B cell (primary cell): ENCODE results near the gene AP4S1. TPM values are rescaled to one million over a fixed set of nuclear protein-coding genes. Genes with fewer than 3 reads are reported as not detected.

ENCODE experiments used
- ATAC-seq: fragments of 200-7000 bp; cut with Tn5 transposase; one replicate; pipeline ENCODE4 v1.10.0; 2021; ENCODE audit warnings: low read depth, mild to moderate bottlenecking, moderate number of reproducible peaks, moderate library complexity
- CTCF ChIA-PET: fragments of 350-600 bp; sonication (Branson Sonifier 250); formaldehyde crosslinking; loops from one replicate; lab custom pipeline; 2021; ENCODE audit warnings: antibody characterized with exemption, inconsistent platforms; lab: Charles Lee
- POLR2A ChIA-PET: fragments of 350-600 bp; sonication (Branson Sonifier 250); formaldehyde crosslinking; loops from one replicate; lab custom pipeline; 2021; ENCODE audit warnings: antibody characterized with exemption; lab: Charles Lee
- DNase-seq: peaks from one replicate; pipeline ENCODE4 v3.0.0; 2013
- H2AFZ ChIP-seq: 2 replicates; pipeline ENCODE4 v1.6.1; 2012; ENCODE audit warnings: mild to moderate bottlenecking, low read depth, low read length; ENCODE audit not compliant: insufficient read depth, poor library complexity, severe bottlenecking
- H3K27ac ChIP-seq, 2 donors: 1 replicate in 1 of 2; 2 replicates in 1 of 2; pipeline ENCODE4 v1.5.1; 2012 to 2013; ENCODE audit warnings: low read length in 2 of 2, mild to moderate bottlenecking in 2 of 2, moderate library complexity in 1 of 2
- H3K27me3 ChIP-seq, 4 experiments: fragments of 200-600 bp in 1 of 4; sonication (generic) in 1 of 4; replicated peaks in 1 of 4; 1 replicate in 2 of 4; 2 replicates in 2 of 4; pipeline versions ENCODE4 v1.6.1 to v1.7.0; 2013 to 2016; ENCODE audit warnings: low read length in 3 of 4, mild to moderate bottlenecking in 2 of 4, mixed read lengths in 1 of 4, moderate library complexity in 1 of 4; ENCODE audit not compliant: insufficient read depth in 4 of 4, control insufficient read depth in 3 of 4; ENCODE audit errors: control extremely low read depth in 1 of 4
- H3K36me3 ChIP-seq, 2 experiments: replicated peaks in 1 of 2; 1 replicate in 1 of 2; 2 replicates in 1 of 2; pipeline versions ENCODE4 v1.6.1 to v1.7.1; 2013; ENCODE audit warnings: low read length in 1 of 2; ENCODE audit not compliant: insufficient read depth in 2 of 2, control insufficient read depth in 1 of 2; ENCODE audit errors: control extremely low read depth in 1 of 2, extremely low read depth in 1 of 2
- H3K4me1 ChIP-seq, 2 donors: fragments of 200-600 bp in 1 of 2; sonication (generic) in 1 of 2; 1 replicate in 1 of 2; 2 replicates in 1 of 2; pipeline versions ENCODE4 v1.5.1 to v1.6.1; 2013 to 2017; ENCODE audit warnings: low read length in 2 of 2; ENCODE audit not compliant: control insufficient read depth in 2 of 2, insufficient read depth in 2 of 2
- H3K4me2 ChIP-seq: replicated peaks from 2 replicates; pipeline ENCODE3; 2012; ENCODE audit warnings: mild to moderate bottlenecking, low read depth, low read length; ENCODE audit not compliant: poor library complexity, severe bottlenecking
- H3K4me3 ChIP-seq, 5 experiments: fragments of 200-600 bp in 1 of 5; sonication (generic) in 1 of 5; 1 replicate in 3 of 5; 2 replicates in 2 of 5; pipeline versions ENCODE4 v1.5.1 to v1.7.0; 2011 to 2016; ENCODE audit warnings: low read length in 4 of 5, mild to moderate bottlenecking in 4 of 5, low read depth in 2 of 5, control low read depth in 1 of 5, moderate library complexity in 1 of 5; ENCODE audit not compliant: insufficient read depth in 1 of 5; ENCODE audit errors: control extremely low read depth in 1 of 5, extremely low read depth in 1 of 5
- H3K79me2 ChIP-seq: fragments of 200-600 bp; sonication (generic); one replicate; pipeline ENCODE4 v1.6.0; 2016; ENCODE audit warnings: low read length; ENCODE audit not compliant: control insufficient read depth, insufficient read depth
- H3K9ac ChIP-seq: fragments of 200-600 bp; sonication (generic); 2 replicates; pipeline ENCODE4 v1.6.1; 2017; ENCODE audit warnings: mild to moderate bottlenecking, low read length, moderate library complexity
- H3K9me3 ChIP-seq, 3 donors: one replicate each; pipeline versions ENCODE4 v1.6.1 to v1.7.1; 2013; ENCODE audit warnings: low read length in 2 of 3; ENCODE audit not compliant: control insufficient read depth in 2 of 3, insufficient read depth in 1 of 3; ENCODE audit errors: control extremely low read depth in 1 of 3
- H4K20me1 ChIP-seq: 2 replicates; pipeline ENCODE4 v1.6.0; 2012; ENCODE audit warnings: mild to moderate bottlenecking, low read length; ENCODE audit not compliant: insufficient read depth, control insufficient read depth, poor library complexity, severe bottlenecking
- H3K27ac Mint-ChIP-seq: one replicate; pipeline ENCODE4 v1.8.0; 2021; ENCODE audit warnings: mixed read lengths
- H3K27me3 Mint-ChIP-seq: one replicate; pipeline ENCODE4 v1.8.0; 2021; ENCODE audit warnings: mixed read lengths
- H3K4me1 Mint-ChIP-seq: one replicate; pipeline ENCODE4 v1.8.0; 2021; ENCODE audit warnings: mixed read lengths
- H3K4me3 Mint-ChIP-seq: one replicate; pipeline ENCODE4 v1.8.0; 2021; ENCODE audit warnings: mixed read lengths
- H3K9me3 Mint-ChIP-seq: one replicate; pipeline ENCODE4 v1.8.0; 2022; ENCODE audit warnings: mixed read lengths; ENCODE audit not compliant: insufficient read depth
- CTCF ChIP-seq: fragments of 200-600 bp; IDR thresholded peaks from one replicate; pipeline ENCODE4 v1.8.0; 2022; ENCODE audit warnings: antibody characterized with exemption, mild to moderate bottlenecking
- EZH2 ChIP-seq: IDR thresholded peaks from 2 replicates; pipeline ENCODE4 v1.6.1; 2012; ENCODE audit warnings: borderline replicate concordance, low read depth, mild to moderate bottlenecking, moderate library complexity, low read length; ENCODE audit not compliant: insufficient read depth, poor library complexity, severe bottlenecking
- WGBS: methylation state at CpG from one replicate; pipeline ENCODE4 v1.1.5; 2013; ENCODE audit warnings: missing lambda C conversion rate; ENCODE audit not compliant: insufficient coverage; 5-methylcytosine and 5-hydroxymethylcytosine counted together
- intact Hi-C: fragments of 100-400 bp; cut with micrococcal nuclease; formaldehyde crosslinking; loops from one replicate; pipeline ENCODE4 v1.10.0; 2022
- polyA plus RNA-seq: library from polyadenylated mRNA; depleted of rRNA; stranded (reverse); fragments of >200 nt; gene quantifications from 2 replicates; pipeline ENCODE4 v1.2.3, GENCODE V29; 2012
- total RNA-seq, 2 donors: library from RNA; stranded (reverse); fragments of 120-200 nt in 1 of 2; gene quantifications; 1 replicate in 1 of 2; 2 replicates in 1 of 2; pipeline versions ENCODE4 v1.2.3 to v1.2.4, GENCODE V29; 2013 to 2022

AP4S1 gene
- total and polyA plus RNA-seq, 2 donors (not counting 1 experiment from before 2014, with no cell fraction given), result 3.4 to 15.9 TPM

- H3K4me2 ChIP-seq, result no peak overlapping the region
- H3K27ac Mint-ChIP-seq, result no peak overlapping the region
- H3K4me3 ChIP-seq, result no peak overlapping the region
- CTCF ChIA-PET, result no interaction called here
- H3K27ac ChIP-seq, result no peak overlapping the region
- DNase-seq (no peak), ATAC-seq (no peak)
- no peaks in the 10 kb centered on the region for H3K27me3 ChIP-seq
- H4K20me1 ChIP-seq, result no peaks in the 10 kb centered on the region
- H3K9me3 ChIP-seq, result no peaks in the 10 kb centered on the region
- H3K9me3 Mint-ChIP-seq, result no peaks in the 10 kb centered on the region
- WGBS, result 99% methylated on average over 7 of the region's 12 CpGs
- peaks cover 13 to 69% of the 10 kb centered on the region in 2 experiments for H3K36me3 ChIP-seq
- intact Hi-C loops, result no loop called here
- no peaks in the 10 kb centered on the region for H3K79me2 ChIP-seq
- no peaks in the 10 kb centered on the region for H3K4me1 Mint-ChIP-seq
- no peaks in the 10 kb centered on the region for H3K27me3 Mint-ChIP-seq
- no peaks in the 10 kb centered on the region for H3K4me1 ChIP-seq
- TF ChIP-seq CTCF (no peak), EZH2 (no peak)
- no peak overlapping the region for H2AFZ ChIP-seq
- H3K4me3 Mint-ChIP-seq, result no peak overlapping the region
- POLR2A ChIA-PET, result no interaction called here
- H3K9ac ChIP-seq, result no peak overlapping the region
Observed at GRCh38 chr14:31137214-31137889, 111.9 kb downstream of the AP4S1 start.

GRCh38 chr14:31138301-31138700 is 112.9 kb downstream of the AP4S1 start:
- Mint-ChIP-seq H3K4me3 (no peak overlapping the region), H3K9me3 (no peaks in the 10 kb centered on the region), H3K27ac (no peak overlapping the region), H3K27me3 (no peaks in the 10 kb centered on the region), H3K4me1 (no peaks in the 10 kb centered on the region)
- ChIA-PET CTCF (no interaction called here), POLR2A (no interaction called here)
- Histone ChIP-seq H3K79me2 (no peaks in the 10 kb centered on the region), H3K9ac (no peak overlapping the region), H3K36me3 (peaks cover 11 to 64% of the 10 kb centered on the region in 2 experiments), H3K9me3 (no peaks in the 10 kb centered on the region), H3K27me3 (no peaks in the 10 kb centered on the region), H3K4me1 (no peaks in the 10 kb centered on the region), H2AFZ (no peak overlapping the region), H3K4me3 (no peak overlapping the region), H3K4me2 (no peak overlapping the region), H4K20me1 (no peaks in the 10 kb centered on the region), H3K27ac (no peak overlapping the region)
- WGBS, result 100% methylated on average over 1 of the region's 2 CpGs
- TF ChIP-seq EZH2 (no peak), CTCF (no peak)
- DNase-seq, result no peak
- intact Hi-C loops, result no loop called here
- no peak for ATAC-seq
